Breast epithelium (tissue), 3 donors: ENCODE measurements around the gene KCNA2.

Experiments used
- POLR2A ChIP-seq: fragments of 450-650 bp; IDR thresholded peaks from one replicate; pipeline ENCODE4 v1.6.1; 2016; ENCODE audit warnings: antibody characterized with exemption, mild to moderate bottlenecking, moderate library complexity
- TF ChIP-seq, protein P1 (sequence below), 3 donors: fragments of 450-650 bp; IDR thresholded peaks; one replicate each; pipeline ENCODE4 v1.5.1; 2016 to 2017; ENCODE audit warnings: antibody characterized with exemption in 3 of 3, mild to moderate bottlenecking in 3 of 3, moderate library complexity in 3 of 3

DNA sequence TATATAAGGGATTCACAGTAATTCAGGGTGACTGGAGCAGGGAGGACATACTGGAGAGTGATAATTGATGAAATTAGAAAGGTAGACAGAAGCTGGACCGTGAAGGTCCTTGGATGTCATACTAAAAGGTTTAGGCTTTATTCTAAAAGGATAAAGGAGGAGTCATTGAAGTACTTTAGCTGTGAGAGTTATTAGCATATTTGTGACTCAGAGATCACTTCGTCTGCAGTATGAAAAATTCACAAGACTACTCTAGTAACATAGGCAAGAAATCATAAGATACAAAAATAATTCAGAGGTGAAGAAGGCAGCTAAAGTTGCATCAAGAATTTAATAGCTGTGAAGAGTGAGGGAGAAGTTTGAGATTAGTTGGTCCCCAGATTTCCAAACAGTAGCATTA is 42.3 kb upstream of the KCNA2 start:
- TF ChIP-seq, protein P1, sequence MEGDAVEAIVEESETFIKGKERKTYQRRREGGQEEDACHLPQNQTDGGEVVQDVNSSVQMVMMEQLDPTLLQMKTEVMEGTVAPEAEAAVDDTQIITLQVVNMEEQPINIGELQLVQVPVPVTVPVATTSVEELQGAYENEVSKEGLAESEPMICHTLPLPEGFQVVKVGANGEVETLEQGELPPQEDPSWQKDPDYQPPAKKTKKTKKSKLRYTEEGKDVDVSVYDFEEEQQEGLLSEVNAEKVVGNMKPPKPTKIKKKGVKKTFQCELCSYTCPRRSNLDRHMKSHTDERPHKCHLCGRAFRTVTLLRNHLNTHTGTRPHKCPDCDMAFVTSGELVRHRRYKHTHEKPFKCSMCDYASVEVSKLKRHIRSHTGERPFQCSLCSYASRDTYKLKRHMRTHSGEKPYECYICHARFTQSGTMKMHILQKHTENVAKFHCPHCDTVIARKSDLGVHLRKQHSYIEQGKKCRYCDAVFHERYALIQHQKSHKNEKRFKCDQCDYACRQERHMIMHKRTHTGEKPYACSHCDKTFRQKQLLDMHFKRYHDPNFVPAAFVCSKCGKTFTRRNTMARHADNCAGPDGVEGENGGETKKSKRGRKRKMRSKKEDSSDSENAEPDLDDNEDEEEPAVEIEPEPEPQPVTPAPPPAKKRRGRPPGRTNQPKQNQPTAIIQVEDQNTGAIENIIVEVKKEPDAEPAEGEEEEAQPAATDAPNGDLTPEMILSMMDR (IDR thresholded peaks at IDR 0.05), result no peak
- TF ChIP-seq POLR2A, result no peak
